Measurements from ENCODE around the gene CLNK. TPM values are rescaled to one million over a fixed set of nuclear protein-coding genes. Genes with fewer than 3 reads are reported as not detected.

Gene CLNK
- total RNA-seq, 4 donors from 2014 or later = 0.17 to 1.3 (median 0.45) TPM; not detected in 1

GRCh38 chr4:10671366-10671765, 13.2 kb downstream of the CLNK start:
- no peak for DNase-seq (ENCODE audit: low spot score in 2 of 2)
- no peak overlapping the region for H3K4me3 ChIP-seq (ENCODE audit: low read depth, poor library complexity, severe bottlenecking)
- WGBS, 2 donors = 54 to 66% methylated on average over 1 of the region's 1 CpG
- intact Hi-C loops (cut with DNase I; ENCODE audit: low total_unique reads) = no loop called here
- TF ChIP-seq POLR2A (IDR thresholded peaks at IDR 0.05) = no peak
- TF ChIP-seq, protein P1, sequence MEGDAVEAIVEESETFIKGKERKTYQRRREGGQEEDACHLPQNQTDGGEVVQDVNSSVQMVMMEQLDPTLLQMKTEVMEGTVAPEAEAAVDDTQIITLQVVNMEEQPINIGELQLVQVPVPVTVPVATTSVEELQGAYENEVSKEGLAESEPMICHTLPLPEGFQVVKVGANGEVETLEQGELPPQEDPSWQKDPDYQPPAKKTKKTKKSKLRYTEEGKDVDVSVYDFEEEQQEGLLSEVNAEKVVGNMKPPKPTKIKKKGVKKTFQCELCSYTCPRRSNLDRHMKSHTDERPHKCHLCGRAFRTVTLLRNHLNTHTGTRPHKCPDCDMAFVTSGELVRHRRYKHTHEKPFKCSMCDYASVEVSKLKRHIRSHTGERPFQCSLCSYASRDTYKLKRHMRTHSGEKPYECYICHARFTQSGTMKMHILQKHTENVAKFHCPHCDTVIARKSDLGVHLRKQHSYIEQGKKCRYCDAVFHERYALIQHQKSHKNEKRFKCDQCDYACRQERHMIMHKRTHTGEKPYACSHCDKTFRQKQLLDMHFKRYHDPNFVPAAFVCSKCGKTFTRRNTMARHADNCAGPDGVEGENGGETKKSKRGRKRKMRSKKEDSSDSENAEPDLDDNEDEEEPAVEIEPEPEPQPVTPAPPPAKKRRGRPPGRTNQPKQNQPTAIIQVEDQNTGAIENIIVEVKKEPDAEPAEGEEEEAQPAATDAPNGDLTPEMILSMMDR (IDR thresholded peaks at IDR 0.05) = no peak

DNA sequence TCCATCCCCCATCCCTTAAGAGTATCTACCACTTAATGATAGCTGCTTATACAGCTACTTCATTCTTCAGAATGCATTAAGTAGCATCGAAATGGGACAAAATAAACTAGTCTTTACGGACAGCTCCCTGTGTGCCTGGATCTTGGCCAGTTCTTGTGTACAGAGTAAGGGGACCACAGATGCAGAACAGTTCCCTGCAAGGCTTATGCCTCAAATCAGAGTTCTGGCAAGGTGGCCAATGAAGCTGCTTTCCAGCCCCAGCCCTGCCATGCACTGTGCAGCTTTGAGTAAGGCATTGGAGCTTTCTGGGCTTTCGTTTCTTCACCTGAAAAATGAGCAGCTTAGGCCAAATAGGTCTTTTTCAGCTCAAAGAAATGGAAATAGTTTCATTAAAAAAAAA, 14.2 kb downstream of the CLNK start:
- intact Hi-C loops (cut with DNase I; ENCODE audit: low total_unique reads) = no loop called here
- 74 to 76% methylated on average over 3 of the region's 3 CpGs for WGBS, 2 donors

DNA sequence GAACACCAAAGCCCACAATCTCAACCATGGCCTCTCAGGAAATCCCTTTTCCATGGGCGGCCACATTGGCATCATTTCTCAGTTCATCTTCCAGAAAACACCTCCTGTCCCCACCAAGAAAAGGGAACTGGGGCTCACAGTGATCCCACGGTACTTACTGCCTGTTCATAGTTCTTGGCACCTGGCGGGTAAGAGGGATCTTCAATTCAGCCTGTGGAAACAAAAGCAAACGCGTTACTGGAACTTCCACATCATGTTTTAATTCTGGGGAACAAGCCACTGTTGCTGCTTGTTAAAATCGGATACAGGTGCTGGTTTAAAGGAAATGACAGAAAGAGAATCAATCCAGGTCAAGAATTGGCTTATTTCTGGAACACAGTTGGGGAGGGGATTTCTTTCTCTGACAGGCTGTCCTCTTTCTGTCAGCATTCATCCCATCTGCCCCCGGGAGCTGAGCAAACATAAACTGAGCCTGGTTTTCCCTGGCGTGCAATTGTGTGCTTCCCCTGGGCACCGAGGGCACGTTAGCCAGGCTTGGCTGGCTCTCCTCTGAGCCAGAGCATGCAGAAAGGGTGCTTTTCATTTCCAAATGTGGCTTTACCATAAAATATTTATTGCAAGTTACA, 16.8 kb downstream of the CLNK start:
- DNase-seq (ENCODE audit: low spot score in 2 of 2) = no peak
- TF ChIP-seq, protein P1 (IDR thresholded peaks at IDR 0.05) = no peak
- TF ChIP-seq POLR2A (IDR thresholded peaks at IDR 0.05) = no peak

More for the DNA sequence above, 14.2 kb downstream of the CLNK start:
- H3K4me3 ChIP-seq (ENCODE audit: low read depth, poor library complexity, severe bottlenecking) = no peak overlapping the region
- DNase-seq (ENCODE audit: low spot score in 2 of 2) = no peak
- TF ChIP-seq, protein P1 (IDR thresholded peaks at IDR 0.05) = no peak
- TF ChIP-seq POLR2A (IDR thresholded peaks at IDR 0.05) = no peak

GRCh38 chr4:10666616-10667015, 18.0 kb downstream of the CLNK start:
- WGBS, 2 donors = 82 to 85% methylated on average over 6 of the region's 6 CpGs
- no peak for DNase-seq (ENCODE audit: low spot score in 2 of 2)
- intact Hi-C loops (cut with DNase I; ENCODE audit: low total_unique reads) = no loop called here
- no peak overlapping the region for H3K4me3 ChIP-seq (ENCODE audit: low read depth, poor library complexity, severe bottlenecking)
- no peak for TF ChIP-seq POLR2A (IDR thresholded peaks at IDR 0.05)
- TF ChIP-seq, protein P1 (IDR thresholded peaks at IDR 0.05) = no peak

More for the DNA sequence above, 16.8 kb downstream of the CLNK start:
- 47 to 49% methylated on average over 10 of the region's 10 CpGs for WGBS, 2 donors
- H3K4me3 ChIP-seq (ENCODE audit: low read depth, poor library complexity, severe bottlenecking) = no peak overlapping the region
- intact Hi-C loops (cut with DNase I; ENCODE audit: low total_unique reads) = no loop called here

DNA sequence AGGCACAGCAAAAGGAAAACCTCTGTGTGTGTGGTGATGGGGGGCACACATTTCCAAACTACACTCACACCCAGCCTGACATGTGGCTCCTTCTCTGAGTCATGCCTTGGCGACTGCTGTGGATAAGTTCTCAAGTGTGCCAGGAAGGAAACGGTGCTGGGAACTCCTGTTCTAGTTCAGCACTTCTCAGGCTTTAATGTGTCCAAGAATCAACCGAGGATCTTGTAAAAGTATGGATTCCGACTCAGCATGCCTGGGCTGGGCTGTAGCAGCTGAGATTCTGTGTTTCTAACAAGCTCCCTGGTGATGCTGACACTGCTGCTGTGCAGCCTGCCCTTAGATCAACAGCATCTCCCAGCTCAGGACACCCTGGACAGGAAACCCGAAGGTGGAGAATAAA, 20.2 kb downstream of the CLNK start:
- intact Hi-C loops (cut with DNase I; ENCODE audit: low total_unique reads) = no loop called here
- H3K4me3 ChIP-seq (ENCODE audit: low read depth, poor library complexity, severe bottlenecking) = no peak overlapping the region
- TF ChIP-seq, protein P1 (IDR thresholded peaks at IDR 0.05) = no peak
- TF ChIP-seq POLR2A (IDR thresholded peaks at IDR 0.05) = no peak
- 12 to 20% methylated on average over 5 of the region's 5 CpGs for WGBS, 2 donors
- peak in 1 of 2 donors; percentile 38 for DNase-seq (ENCODE audit: low spot score in 2 of 2)

GRCh38 chr4:10662937-10663336, 21.6 kb downstream of the CLNK start:
- TF ChIP-seq, protein P1 (IDR thresholded peaks at IDR 0.05) = no peak
- TF ChIP-seq POLR2A (IDR thresholded peaks at IDR 0.05) = no peak
- 77 to 80% methylated on average over 5 of the region's 5 CpGs for WGBS, 2 donors
- no peak overlapping the region for H3K4me3 ChIP-seq (ENCODE audit: low read depth, poor library complexity, severe bottlenecking)
- intact Hi-C loops (cut with DNase I; ENCODE audit: low total_unique reads) = no loop called here
- no peak for DNase-seq (ENCODE audit: low spot score in 2 of 2)

All from lower leg skin (tissue), 4 donors.